GM10248 (cell line): ENCODE measurements around the gene HBG2.
A peak's percentile ranks its signal among the peaks of the same experiment; 100 is the strongest.

Experiments used
- CTCF ChIA-PET: fragments of 300-600 bp; sonication (Branson Sonifier 250); formaldehyde crosslinking; extraction: SDS; loops from one replicate; lab custom pipeline; 2021; ENCODE audit warnings: antibody characterized with exemption; lab: Yijun Ruan, JAX
- POLR2A ChIA-PET: fragments of 350-650 bp; sonication (Branson Sonifier 250); formaldehyde crosslinking; extraction: SDS; loops from one replicate; lab custom pipeline; 2020; ENCODE audit warnings: antibody characterized with exemption; lab: Yijun Ruan, JAX
- DNase-seq: peaks from one replicate; pipeline ENCODE4 v3.0.0; 2012; ENCODE audit errors: extremely low spot score
- TF ChIP-seq, protein P1 (sequence below): IDR thresholded peaks from 2 replicates; pipeline ENCODE4 v1.5.1; 2012; ENCODE audit warnings: mild to moderate bottlenecking, low read depth; ENCODE audit errors: extremely low read depth, missing control alignments, control extremely low read depth

Gene HBG2

DNA sequence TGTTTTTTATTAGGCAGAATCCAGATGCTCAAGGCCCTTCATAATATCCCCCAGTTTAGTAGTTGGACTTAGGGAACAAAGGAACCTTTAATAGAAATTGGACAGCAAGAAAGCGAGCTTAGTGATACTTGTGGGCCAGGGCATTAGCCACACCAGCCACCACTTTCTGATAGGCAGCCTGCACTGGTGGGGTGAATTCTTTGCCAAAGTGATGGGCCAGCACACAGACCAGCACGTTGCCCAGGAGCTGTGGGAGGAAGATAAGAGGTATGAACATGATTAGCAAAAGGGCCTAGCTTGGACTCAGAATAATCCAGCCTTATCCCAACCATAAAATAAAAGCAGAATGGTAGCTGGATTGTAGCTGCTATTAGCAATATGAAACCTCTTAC is 29.1 kb downstream of the HBG2 start:
- TF ChIP-seq, protein P1, sequence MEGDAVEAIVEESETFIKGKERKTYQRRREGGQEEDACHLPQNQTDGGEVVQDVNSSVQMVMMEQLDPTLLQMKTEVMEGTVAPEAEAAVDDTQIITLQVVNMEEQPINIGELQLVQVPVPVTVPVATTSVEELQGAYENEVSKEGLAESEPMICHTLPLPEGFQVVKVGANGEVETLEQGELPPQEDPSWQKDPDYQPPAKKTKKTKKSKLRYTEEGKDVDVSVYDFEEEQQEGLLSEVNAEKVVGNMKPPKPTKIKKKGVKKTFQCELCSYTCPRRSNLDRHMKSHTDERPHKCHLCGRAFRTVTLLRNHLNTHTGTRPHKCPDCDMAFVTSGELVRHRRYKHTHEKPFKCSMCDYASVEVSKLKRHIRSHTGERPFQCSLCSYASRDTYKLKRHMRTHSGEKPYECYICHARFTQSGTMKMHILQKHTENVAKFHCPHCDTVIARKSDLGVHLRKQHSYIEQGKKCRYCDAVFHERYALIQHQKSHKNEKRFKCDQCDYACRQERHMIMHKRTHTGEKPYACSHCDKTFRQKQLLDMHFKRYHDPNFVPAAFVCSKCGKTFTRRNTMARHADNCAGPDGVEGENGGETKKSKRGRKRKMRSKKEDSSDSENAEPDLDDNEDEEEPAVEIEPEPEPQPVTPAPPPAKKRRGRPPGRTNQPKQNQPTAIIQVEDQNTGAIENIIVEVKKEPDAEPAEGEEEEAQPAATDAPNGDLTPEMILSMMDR: no peak
- CTCF ChIA-PET: interaction anchor here (1.0 kb wide), 1 partner anchor 36 kb away, joined by 3 read pairs; no protein-coding TSS in a partner anchor
- DNase-seq: no peak
- POLR2A ChIA-PET: no interaction called here

DNA sequence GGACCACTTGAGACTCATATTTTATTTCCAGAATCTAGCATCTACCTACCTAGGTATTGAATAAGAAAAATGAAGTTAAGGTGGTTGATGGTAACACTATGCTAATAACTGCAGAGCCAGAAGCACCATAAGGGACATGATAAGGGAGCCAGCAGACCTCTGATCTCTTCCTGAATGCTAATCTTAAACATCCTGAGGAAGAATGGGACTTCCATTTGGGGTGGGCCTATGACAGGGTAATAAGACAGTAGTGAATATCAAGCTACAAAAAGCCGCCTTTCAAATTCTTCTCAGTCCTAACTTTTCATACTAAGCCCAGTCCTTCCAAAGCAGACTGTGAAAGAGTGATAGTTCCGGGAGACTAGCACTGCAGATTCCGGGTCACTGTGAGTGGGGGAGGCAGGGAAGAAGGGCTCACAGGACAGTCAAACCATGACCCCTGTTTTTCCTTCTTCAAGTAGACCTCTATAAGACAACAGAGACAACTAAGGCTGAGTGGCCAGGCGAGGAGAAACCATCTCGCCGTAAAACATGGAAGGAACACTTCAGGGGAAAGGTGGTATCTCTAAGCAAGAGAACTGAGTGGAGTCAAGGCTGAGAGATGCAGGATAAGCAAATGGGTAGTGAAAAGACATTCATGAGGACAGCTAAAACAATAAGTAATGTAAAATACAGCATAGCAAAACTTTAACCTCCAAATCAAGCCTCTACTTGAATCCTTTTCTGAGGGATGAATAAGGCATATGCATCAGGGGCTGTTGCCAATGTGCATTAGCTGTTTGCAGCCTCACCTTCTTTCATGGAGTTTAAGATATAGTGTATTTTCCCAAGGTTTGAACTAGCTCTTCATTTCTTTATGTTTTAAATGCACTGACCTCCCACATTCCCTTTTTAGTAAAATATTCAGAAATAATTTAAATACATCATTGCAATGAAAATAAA is 29.8 kb downstream of the HBG2 start:
- ChIA-PET CTCF (interaction anchor here (1.0 kb wide), 1 partner anchor 35 kb away, joined by 3 read pairs; no protein-coding TSS in a partner anchor), POLR2A (no interaction called here)
- no peak for DNase-seq
- TF ChIP-seq, protein P1: no peak

DNA sequence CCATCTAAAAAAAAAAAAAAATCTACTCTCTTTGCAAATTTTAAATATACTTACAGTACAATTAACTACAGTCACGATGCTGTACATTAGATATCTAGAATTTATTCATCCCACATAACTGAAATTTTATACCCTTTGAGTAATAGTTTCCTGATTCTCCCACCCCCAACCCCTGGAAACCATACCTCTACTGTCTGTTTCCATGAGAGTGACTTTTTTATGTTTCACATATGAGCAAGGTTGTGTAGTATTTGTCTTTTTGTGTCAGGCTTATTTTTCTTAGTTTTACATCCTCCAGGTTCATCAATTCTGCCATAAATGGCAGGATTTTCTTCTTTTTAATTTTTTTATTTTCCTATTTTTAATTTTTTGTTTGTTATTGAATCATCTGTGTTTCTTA is 30.9 kb downstream of the HBG2 start:
- ChIA-PET CTCF (no interaction called here), POLR2A (no interaction called here)
- no peak for DNase-seq
- TF ChIP-seq, protein P1: no peak

DNA sequence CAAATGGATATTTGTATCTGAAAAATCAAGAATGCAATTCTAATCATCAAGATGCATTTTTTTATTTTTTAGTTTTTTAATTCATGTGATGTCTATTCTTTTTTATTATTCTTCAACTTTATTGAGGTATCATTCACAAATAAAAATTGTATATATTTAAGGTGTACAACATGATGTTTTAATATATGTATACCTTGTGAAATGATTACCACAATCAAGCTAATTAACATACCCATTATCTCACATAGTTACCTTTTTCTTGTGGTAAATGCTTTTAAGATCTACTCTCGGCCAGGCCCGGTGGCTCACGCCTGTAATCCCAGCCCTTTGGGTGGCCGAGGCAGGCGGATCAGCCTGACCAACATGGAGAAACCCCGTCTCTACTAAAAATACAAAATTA is 31.4 kb downstream of the HBG2 start:
- CTCF ChIA-PET: no interaction called here
- TF ChIP-seq, protein P1: no peak
- no peak for DNase-seq
- POLR2A ChIA-PET: no interaction called here

DNA sequence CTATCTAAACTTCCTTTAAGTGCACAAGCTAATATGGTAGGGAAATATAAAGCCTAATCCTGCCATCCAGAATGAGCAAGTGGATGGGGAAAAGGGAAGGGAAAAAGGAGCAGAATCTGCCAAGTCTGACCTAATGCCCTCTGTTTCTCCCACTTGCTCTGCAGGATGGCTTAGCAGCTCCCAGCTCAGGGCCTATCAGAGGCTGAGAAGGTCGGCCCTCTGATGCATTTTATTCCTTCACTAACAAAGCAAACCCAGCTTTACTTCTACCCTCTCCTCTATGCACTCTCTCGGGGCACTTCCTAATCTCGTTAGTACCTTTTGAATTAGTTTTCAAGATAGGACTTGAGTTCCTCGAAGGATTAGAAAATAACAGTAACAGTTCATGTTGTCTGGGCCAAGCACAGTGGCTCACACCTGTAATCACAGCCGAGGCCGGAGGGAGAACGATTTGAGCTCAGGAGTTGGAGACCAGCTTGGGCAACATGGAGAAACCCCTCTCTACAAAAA is 44.1 kb downstream of the HBG2 start:
- POLR2A ChIA-PET: no interaction called here

DNA sequence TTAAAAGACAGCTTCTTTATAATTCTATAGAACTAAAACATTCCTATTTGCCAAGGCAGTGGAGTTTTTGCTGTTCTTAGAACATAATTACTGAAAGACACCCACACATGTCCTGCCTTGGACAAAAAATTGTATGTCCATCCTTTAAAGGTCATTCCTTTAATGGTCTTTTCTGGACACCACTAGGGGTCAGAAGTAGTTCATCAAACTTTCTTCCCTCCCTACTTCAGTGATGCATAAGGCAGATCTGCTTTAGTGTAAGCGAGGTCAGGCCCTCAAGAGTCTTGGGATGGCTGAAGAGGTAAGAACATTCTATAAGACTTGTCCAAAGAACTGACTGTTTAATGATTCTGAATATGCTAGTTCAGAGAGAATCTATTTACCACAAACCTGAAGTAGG is 49.8 kb downstream of the HBG2 start:
- ChIA-PET CTCF (interaction anchor here (0.9 to 4.4 kb wide), 3 partner anchors 8 to 177 kb away, joined by 3 to 20 read pairs (median 6); no protein-coding TSS in a partner anchor), POLR2A (no interaction called here)
- peak; percentile 39 for DNase-seq
- TF ChIP-seq, protein P1: peak; percentile 39

More for the DNA sequence above, 44.1 kb downstream of the HBG2 start:
- no peak for DNase-seq
- CTCF ChIA-PET: interaction anchor here (1.3 kb wide), 1 partner anchor 81 kb away, joined by 4 read pairs; no protein-coding TSS in a partner anchor
- TF ChIP-seq, protein P1: no peak
